Neural crest cell (in vitro differentiated cells): Measurements from ENCODE around the gene PMEPA1. TPM values are rescaled to one million over a fixed set of nuclear protein-coding genes. Genes with fewer than 3 reads are reported as not detected.

Experiments used
- DNase-seq: peaks from one replicate; pipeline ENCODE4 v3.0.0; 2021; ENCODE audit warnings: low read depth, mixed read lengths, low spot score
- H3K27ac Mint-ChIP-seq: one replicate; pipeline ENCODE4 v1.8.0; 2021; ENCODE audit warnings: mild to moderate bottlenecking, mixed read lengths; ENCODE audit not compliant: unreplicated experiment
- H3K27me3 Mint-ChIP-seq: 2 replicates; pipeline ENCODE4 v1.8.0; 2021; ENCODE audit warnings: low read depth, mild to moderate bottlenecking, mixed read lengths
- H3K36me3 Mint-ChIP-seq: 2 replicates; pipeline ENCODE4 v1.8.0; 2021; ENCODE audit warnings: low read depth, mild to moderate bottlenecking, mixed read lengths
- H3K4me1 Mint-ChIP-seq: 2 replicates; pipeline ENCODE4 v1.8.0; 2021; ENCODE audit warnings: mixed read lengths
- H3K4me3 Mint-ChIP-seq: one replicate; pipeline ENCODE4 v1.8.0; 2021; ENCODE audit warnings: mild to moderate bottlenecking, mixed read lengths
- H3K9me3 Mint-ChIP-seq: 2 replicates; pipeline ENCODE4 v1.8.0; 2021; ENCODE audit warnings: mixed read lengths
- CTCF ChIP-seq: fragments of 200-600 bp; sonication (generic); conservative IDR thresholded peaks from 2 replicates; pipeline ENCODE4 v1.5.0; 2021; ENCODE audit warnings: antibody characterized with exemption, mild to moderate bottlenecking
- total RNA-seq: library from RNA; stranded (reverse); gene quantifications from 2 replicates; pipeline ENCODE4 v1.2.1, GENCODE V29; 2021

PMEPA1 gene
- total RNA-seq, 1 donor from 2014 or later, result 3.2 TPM

GRCh38 chr20:57711826-57712225, 2.0 kb upstream of the PMEPA1 start:
- Mint-ChIP-seq H3K9me3 (no peaks in the 10 kb centered on the region), H3K4me3 (peak overlapping the region; percentile 66), H3K27me3 (peaks cover 76% of the 10 kb centered on the region), H3K27ac (no peak overlapping the region), H3K4me1 (peaks cover 39% of the 10 kb centered on the region), H3K36me3 (no peaks in the 10 kb centered on the region)
- no peak for DNase-seq
- no peak for TF ChIP-seq CTCF

- TF ChIP-seq CTCF, result no peak
- Mint-ChIP-seq H3K4me1 (peaks cover 39% of the 10 kb centered on the region), H3K36me3 (no peaks in the 10 kb centered on the region), H3K4me3 (peak overlapping the region; percentile 87), H3K27me3 (peaks cover 77% of the 10 kb centered on the region), H3K27ac (no peak overlapping the region), H3K9me3 (no peaks in the 10 kb centered on the region)
- DNase-seq, result no peak
Observed at GRCh38 chr20:57711311-57711712, 1.5 kb upstream of the PMEPA1 start.

GRCh38 chr20:57710841-57711240, 1.0 kb upstream of the PMEPA1 start:
- H3K36me3 Mint-ChIP-seq, result no peaks in the 10 kb centered on the region
- H3K27me3 Mint-ChIP-seq, result peaks cover 76% of the 10 kb centered on the region
- H3K27ac Mint-ChIP-seq, result no peak overlapping the region
- H3K4me3 Mint-ChIP-seq, result peak overlapping the region; percentile 87
- TF ChIP-seq CTCF, result no peak
- DNase-seq, result no peak
- peaks cover 39% of the 10 kb centered on the region for H3K4me1 Mint-ChIP-seq
- H3K9me3 Mint-ChIP-seq, result no peaks in the 10 kb centered on the region

- H3K9me3 Mint-ChIP-seq, result no peaks in the 10 kb centered on the region
- TF ChIP-seq CTCF, result no peak
- peak overlapping the region; percentile 93 for H3K4me3 Mint-ChIP-seq
- no peak for DNase-seq
- H3K27ac Mint-ChIP-seq, result peak overlapping the region; percentile 96
- no peaks in the 10 kb centered on the region for H3K36me3 Mint-ChIP-seq
- H3K27me3 Mint-ChIP-seq, result peaks cover 84% of the 10 kb centered on the region
- H3K4me1 Mint-ChIP-seq, result peaks cover 44% of the 10 kb centered on the region
Observed at GRCh38 chr20:57708694-57709673, 831 bp downstream of the PMEPA1 start.

GRCh38 chr20:57707849-57708693, 1.7 kb downstream of the PMEPA1 start:
- no peak for DNase-seq
- Mint-ChIP-seq H3K4me3 (peak overlapping the region; percentile 93), H3K36me3 (no peaks in the 10 kb centered on the region), H3K9me3 (no peaks in the 10 kb centered on the region), H3K4me1 (peaks cover 40% of the 10 kb centered on the region), H3K27me3 (peaks cover 87% of the 10 kb centered on the region), H3K27ac (peak overlapping the region; percentile 96)
- no peak for TF ChIP-seq CTCF
